ENCODE data around the gene ULK4.
"Not testable (repeated sequence)": the region's sequence is repeated elsewhere in the genome, so short reads cannot be mapped to it uniquely, and the experiment has no call there.

Gene ULK4

GRCh38 chr3:41565948-41566514 is 395.9 kb downstream of the ULK4 start:
- DNase-seq = no peak

GRCh38 chr3:41565003-41565402 is 396.9 kb downstream of the ULK4 start:
- DNase-seq = no peak

- not testable (repeated sequence) for DNase-seq
Measured at GRCh38 chr3:41556245-41556644, 405.7 kb downstream of the ULK4 start.

- no peak for DNase-seq
Measured at GRCh38 chr3:41532976-41533375, 428.9 kb downstream of the ULK4 start.

GRCh38 chr3:41526995-41527573 is 434.8 kb downstream of the ULK4 start:
- DNase-seq = no peak

- no peak for DNase-seq
Measured at GRCh38 chr3:41525303-41526064, 436.4 kb downstream of the ULK4 start.

- no peak for DNase-seq
Measured at GRCh38 chr3:41523897-41524296, 438.0 kb downstream of the ULK4 start.

GRCh38 chr3:41522612-41523011 is 439.3 kb downstream of the ULK4 start:
- no peak for DNase-seq

GRCh38 chr3:41521010-41521655 is 440.8 kb downstream of the ULK4 start:
- DNase-seq = no peak

- no peak for DNase-seq
Measured at GRCh38 chr3:41519746-41520145, 442.2 kb downstream of the ULK4 start.

- DNase-seq = no peak
Measured at GRCh38 chr3:41518626-41519025, 443.3 kb downstream of the ULK4 start.

GRCh38 chr3:41508063-41508696 is 453.7 kb downstream of the ULK4 start:
- no peak for DNase-seq

- no peak for DNase-seq
Measured at GRCh38 chr3:41507336-41508062, 454.4 kb downstream of the ULK4 start.

GRCh38 chr3:41503998-41504623 is 457.8 kb downstream of the ULK4 start:
- DNase-seq = no peak

GRCh38 chr3:41502481-41502880 is 459.4 kb downstream of the ULK4 start:
- DNase-seq = no peak

GRCh38 chr3:41502023-41502422 is 459.9 kb downstream of the ULK4 start:
- no peak for DNase-seq

- no peak for DNase-seq
Measured at GRCh38 chr3:41498847-41499246, 463.1 kb downstream of the ULK4 start.

GRCh38 chr3:41490360-41490759 is 471.5 kb downstream of the ULK4 start:
- DNase-seq = no peak

GRCh38 chr3:41489231-41489630 is 472.7 kb downstream of the ULK4 start:
- no peak for DNase-seq

- no peak for DNase-seq
Measured at GRCh38 chr3:41488501-41488900, 473.4 kb downstream of the ULK4 start.

GRCh38 chr3:41485484-41485883 is 476.4 kb downstream of the ULK4 start:
- DNase-seq = no peak

- no peak for DNase-seq
Measured at GRCh38 chr3:41482134-41482533, 479.8 kb downstream of the ULK4 start.

Data from activated CD4-positive, alpha-beta T cell treated with anti-CD3 and anti-CD28 coated beads for 1 hour (primary cell).